Eye (tissue), 1 donor: ENCODE results near the gene DVL2.
A peak's percentile ranks its signal among the peaks of the same experiment; 100 is the strongest.

ENCODE experiments used
- DNase-seq: peaks from one replicate; pipeline ENCODE4 v3.0.0-alpha.2; 2015

DVL2 gene

DNA sequence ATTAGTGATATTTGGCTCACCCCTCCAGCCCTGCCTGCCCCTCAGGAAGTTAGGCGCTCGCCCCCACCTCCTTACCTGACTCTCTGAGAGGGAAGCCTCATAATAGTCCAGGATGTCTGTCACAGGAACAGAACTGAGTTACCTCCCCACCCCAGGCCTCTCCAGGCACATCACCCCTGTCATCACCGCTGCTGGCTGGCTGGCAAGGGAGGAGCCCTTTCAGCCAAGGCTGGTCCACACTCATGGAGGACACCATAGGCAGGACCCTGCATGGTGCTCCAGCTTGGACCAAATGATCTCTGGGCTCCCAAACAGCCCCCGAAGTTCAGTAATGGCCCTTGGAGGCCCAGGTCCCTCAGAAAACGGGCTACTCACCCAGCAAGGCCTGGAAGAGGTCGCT, 16.2 kb downstream of the DVL2 start:
- DNase-seq, result no peak

DNA sequence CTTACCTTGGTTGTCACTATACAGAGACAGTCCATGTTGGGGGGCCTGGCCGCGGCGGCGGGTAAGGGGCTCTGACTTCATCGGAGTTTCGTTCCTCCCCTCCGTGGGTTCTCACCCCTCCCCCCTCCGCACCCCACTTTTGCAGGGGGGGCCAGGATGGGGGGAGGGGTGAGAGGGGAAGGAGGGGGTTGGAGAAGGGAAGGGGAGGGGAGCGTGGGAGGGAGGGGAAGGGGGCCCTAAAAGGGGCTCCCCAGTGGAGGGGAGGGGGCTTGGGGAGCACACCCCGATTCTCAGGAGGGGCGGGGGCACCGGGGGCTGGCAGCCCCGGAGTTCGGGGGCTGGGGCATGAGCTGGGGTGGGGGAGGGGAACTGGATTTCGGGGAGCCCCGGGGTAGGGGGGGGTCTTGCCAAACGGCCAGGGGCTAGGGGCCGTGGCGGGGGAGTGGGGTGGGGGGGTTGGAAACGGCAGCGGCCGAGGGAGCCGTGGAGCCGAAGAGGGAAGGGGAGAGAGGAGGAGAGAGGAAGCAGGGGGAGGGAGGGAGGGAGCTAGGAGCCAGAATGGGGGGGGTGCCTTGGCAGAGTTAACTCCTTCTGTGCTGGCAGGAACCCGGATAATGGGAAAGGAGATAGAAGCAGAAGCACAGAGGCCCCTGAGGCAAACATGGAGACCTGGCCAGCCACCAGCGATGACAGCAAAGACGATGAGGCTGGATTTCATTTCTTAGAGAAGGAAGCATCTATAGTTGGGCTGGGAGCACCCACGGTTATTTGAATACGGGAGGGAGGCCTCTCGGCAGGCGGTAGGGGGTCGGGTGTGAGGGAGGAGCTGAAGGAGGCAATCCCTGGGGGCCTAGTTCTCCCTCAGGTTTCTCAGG, 17.0 kb downstream of the DVL2 start:
- peak; percentile 93 for DNase-seq

DNA sequence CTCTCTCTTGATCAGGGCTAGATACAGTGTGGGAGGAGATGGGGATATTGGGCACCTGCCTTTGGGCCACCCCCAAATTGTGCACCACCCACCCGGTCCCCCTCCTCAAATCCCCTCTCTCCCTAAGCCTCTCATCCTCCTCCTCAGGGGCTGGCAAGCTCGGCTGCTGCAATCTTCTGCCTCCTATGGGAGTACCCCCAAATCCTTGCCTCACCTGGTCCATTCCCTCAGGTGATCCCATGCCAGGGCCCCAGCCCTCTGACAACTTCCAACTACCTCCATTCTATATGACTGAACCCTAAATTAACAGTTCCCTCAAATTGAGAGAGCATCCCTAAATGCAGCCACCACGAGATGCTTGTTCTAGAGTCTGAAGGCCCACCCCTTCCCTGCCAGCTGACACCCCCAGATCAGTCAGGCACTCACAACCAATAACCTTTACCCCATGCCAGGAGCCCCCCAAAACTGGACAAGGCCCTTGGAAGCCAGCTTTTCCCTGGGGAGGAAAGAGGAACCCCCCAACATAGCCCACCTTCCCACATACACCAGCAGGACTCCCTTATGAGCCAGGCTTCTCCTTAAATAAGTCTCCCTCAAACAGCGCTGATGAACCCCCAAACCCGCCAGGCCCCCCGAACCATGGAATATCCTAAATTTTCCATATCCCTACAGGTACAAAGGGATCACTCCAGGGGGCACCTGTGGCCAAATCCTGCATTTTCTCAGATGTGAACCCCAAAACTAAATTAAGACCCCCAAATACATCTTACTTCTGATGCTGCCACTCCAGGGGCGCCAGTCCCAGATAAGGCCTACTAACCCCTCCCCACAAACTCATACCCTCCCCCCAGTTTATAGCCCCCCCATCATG, 17.8 kb downstream of the DVL2 start:
- DNase-seq, result no peak

DNA sequence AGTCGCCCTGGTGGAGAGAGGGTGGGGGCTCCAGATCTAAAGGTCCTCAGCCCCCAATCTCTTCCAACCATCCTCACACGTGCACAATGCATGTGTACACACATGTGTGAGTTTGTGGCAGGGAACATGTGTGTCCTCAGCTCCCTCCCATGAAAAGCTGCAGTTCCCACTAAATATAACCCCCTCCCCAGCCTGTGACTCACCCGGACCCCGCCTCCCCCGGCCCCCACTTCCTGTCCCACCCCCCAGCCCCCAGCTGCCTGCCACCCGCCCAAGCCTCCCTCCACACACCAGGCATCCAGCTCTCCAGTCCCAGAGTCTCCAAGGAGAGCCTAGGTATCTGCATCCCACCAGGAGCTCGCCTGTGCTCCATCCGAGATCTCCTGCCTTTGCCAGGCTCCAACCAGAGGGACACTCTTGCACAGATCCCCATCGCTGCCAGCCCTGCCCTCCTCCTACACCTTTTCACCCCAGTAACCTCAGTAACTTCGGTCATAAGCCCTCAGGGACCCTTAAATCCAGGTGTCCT, 18.6 kb downstream of the DVL2 start:
- DNase-seq, result no peak

DNA sequence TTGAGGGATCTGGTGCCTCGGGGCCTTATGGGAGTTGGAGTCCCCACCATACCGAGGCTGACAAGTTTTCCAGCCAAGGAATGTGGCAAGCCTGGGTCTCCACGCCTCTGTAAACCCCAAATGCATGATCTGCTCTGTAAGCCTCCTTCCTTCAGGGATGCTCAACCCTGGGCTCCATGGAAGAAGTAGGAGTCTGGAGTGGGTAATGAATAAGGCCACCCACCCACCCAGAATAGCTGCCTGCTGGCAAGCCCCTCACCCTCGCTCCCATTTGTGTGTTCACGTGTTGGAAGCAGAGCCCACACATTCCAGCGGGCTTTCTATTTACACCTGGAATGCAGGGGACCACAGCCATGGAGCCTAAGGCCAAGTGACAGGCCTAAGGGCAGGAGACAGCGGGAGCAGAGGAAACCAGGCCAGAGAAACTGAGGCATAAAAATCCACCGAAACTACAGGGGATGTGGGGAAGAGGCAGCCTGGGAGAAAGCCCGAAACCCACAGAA, 19.1 kb downstream of the DVL2 start:
- no peak for DNase-seq

DNA sequence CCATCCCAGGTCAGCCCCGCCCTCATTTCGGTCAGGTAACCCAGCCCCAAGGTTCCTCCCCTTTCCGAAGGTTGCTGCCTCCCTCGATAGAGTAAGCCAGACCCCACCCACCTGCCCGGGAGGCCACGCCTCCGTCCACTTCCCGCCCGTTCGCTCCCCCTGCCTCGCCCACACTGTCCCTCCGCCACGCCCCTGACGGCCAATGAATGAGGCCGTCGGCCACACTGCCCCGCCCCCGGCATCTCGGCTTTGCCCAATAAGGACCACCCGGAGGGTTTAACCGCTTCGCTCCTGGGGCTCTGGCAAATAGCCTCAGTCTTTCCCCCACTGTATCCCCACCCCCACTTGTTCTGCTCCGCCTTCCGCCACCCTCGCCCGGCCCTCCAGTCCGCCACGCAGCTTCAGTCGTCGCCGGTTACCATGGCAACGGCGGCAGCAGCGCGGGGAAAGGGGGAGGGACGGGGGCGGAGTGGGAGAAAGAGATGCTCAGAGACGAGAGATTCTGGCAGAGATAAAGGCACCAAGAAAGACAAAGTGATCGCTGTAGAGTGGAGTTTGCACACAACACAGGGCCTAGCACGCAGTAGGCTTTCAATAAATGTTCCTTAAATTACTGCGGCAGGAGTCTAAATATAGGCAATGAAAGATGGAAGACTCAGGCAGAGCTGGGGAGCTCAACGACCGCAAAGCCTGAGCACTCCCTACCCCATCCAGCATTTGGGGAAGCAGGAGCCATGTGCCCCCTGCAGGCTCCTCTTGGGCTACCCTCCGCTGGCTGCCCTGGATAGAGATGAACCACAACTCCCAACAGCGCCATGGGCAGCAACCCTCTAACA, 19.8 kb downstream of the DVL2 start:
- peak; percentile 100 for DNase-seq

DNA sequence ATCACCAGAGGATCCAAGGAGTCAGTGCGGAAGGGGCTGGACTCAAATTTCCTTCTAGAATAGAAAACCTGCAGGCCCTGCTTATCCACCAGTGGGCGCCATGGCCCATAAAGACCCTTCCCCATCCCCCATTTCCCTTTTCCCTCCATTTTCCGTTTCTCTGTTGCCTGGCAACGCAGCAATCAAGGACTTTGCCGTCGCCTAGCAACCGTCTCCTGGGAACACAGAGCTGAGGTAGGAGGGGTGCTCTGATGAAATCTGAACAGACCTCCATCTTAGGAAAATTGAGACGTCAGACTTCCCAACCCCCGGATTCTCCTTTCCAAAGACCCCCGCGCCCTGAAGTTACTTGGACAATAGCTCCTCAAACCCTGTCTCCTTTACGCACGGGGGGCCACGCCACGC, 20.4 kb downstream of the DVL2 start:
- DNase-seq, result peak; percentile 99

DNA sequence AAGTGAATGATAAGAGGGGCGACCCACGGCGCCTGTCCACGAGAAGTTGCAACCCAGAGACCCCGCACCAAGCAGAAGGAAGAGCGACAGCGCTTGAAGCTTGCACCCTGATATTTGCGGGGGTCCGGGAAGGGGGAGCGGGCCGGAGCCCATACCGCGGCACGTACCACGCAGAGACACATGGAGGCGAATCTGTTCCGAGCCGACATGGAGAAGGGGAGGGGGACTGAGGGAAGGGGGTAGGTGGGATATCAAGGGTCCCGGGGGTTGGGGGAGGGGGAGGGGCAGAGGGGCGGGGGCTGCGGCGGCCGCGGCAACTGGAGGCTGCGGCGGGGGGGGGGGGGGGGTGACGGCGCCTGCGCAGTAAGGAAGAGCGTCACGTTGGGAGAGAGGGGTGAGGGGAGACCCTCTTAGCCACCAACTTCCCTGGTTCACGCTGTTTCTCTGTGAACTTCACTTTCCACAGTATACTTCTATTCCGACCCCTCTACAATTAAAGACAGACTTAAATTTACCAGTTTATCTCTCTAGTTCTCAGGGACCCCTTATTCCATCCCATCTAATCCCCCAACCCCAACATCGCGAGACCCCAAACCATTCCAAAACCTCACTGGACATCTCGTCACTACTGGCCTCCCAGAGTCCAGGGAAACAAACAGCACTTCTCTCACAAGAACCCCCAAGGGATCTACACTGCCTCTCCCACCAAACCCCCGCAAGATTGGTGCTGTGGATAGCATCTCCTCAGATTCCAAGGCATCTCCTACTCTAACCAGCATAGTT, 22.6 kb downstream of the DVL2 start:
- DNase-seq, result peak; percentile 64

DNA sequence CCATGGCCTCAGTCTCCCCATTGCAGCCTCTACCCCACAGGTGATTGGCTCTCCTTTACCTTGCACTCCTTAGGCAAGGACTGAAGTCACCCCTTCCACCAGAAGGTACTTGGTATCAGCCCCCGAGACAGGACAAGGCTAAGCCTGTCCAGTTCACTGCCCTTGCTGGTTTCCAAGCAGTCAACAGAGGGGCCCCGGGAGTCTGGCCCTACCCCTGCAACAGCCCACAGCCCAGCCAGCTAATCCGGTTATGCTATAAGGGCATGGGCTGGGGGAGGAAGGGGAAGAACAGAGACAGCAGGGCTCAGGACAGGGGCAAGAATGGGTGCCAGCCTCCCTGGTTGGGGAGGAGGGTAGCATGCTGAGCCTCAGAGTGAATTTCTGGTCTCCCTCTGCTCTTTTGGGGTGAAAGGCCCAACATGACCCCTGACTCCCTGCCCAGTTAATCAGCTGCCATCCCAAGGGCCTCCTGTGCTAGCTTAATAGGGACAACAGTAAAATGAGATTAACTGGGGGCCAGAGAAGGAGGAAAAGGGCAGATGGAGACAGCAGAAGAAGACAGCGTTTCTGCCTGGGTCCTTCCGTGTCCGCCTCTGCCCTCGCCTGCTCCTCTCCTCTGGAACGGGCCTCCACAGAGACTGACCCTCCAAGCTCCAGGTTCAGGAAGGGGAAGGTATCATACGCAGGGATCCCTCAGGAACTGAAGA, 25.4 kb downstream of the DVL2 start:
- peak; percentile 36 for DNase-seq

DNA sequence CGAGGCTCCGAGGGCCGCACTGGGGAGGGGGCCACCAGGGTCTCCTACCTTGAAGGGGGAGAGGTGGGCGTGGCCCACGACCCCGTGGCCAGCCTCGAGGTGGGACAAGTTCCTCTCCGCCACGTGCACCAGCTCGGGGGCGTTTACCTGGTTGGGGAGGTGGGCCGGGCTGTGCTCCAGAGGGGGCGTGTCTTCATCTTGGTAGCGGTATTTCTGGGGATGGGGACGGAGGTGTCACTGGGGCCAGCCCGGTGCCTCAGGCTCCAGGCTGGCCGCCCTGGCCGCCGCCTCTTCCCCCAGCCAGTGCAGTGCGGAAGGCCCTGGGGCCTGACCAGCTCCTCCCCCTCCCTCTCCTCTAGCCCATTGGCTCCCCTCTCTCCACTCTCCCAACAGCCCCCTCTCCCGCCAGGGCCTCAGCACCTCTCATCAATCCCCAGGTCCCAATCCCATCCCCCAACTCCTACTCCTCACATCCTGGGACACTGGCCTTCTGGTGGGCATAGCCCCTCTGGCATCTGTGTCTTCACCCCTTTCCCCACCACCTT, 26.2 kb downstream of the DVL2 start:
- peak; percentile 63 for DNase-seq

DNA sequence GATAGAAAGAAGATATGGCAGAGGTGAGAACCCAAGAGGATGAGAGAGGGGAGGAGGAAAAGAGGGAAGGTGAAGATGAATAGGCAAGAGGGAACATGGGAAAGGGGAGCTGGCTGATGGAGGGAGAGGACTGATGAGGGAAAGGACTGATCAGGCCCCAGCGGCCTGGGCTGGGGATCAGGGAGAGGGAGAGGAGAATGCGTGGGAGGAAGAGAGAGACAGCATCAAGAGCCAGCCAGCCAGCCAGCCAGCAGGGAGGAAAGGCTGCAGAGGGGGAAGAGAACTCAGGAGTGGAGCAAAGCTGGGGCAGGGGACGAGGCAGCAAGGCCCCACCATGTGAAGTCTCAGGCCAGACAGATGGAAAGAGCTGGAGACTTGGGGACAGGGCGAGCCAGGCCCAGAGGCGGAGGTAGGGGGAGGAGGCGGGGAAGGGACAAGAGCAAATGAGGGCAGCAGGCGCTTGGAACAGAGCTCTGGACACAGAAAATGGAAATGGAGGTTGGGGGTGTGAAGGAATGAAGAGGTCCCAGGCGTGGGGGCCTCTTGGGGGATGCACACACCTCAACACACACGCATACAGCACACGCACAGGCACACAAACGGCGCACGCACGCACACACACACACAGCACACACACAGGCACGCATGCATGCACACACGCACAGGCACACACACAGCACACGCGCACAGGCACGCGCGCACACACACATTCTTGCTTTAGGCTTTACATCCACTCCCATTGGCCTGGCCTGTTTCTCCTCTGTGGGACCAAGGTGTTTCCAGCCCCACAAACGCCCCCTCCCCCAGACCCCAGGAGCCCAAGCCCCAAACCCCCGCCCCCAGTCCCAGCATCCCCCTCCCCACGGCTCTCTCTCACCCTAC, 27.0 kb downstream of the DVL2 start:
- no peak for DNase-seq

DNA sequence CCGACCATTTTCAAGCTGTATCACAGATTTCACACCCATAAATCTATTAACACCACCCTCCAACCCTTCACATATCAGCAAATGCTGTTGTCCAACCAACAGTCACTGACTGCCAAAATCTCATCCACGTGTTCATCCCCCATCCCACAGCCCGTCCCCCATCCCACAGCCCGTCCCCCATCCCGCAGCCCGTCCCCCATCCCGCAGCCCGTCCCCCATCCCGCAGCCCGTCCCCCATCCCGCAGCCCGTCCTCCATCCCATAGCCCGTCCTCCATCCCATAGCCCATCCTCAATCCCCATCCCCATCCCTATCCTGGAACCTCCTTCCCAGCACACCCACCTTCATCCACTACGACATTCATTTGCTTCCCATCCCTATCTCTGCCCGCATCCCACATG, 28.8 kb downstream of the DVL2 start:
- no peak for DNase-seq

DNA sequence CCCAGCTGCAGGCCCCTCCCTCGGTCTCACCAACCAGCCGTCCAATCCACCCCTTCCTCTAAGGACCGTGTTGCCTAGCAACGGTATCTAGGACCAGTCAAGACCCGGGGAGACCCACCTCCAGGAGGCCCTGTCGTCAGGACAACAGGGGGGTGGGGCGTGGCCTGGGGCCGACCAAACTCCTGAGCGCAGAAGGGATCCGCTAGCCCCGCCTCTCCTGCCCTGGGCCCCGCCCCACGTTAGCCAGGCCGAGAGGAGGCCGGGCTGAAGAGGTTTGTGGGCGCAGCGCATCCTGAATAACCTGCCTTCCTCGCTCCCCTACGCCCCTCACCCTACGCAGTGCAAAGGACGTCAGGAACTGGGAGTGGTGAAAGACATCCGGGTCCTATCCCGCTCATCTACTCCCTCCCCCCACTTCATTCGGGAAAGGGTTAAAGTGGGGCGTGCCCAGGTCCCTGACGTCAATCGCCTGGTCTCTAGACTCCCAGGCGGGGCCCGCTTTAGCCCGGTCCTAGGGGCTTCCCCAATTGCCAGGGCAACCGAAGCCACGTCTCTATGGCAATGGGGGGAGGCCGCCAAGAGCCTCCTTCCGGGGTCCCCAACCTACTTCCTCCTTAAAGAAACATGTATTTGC, 29.4 kb downstream of the DVL2 start:
- DNase-seq, result peak; percentile 98

DNA sequence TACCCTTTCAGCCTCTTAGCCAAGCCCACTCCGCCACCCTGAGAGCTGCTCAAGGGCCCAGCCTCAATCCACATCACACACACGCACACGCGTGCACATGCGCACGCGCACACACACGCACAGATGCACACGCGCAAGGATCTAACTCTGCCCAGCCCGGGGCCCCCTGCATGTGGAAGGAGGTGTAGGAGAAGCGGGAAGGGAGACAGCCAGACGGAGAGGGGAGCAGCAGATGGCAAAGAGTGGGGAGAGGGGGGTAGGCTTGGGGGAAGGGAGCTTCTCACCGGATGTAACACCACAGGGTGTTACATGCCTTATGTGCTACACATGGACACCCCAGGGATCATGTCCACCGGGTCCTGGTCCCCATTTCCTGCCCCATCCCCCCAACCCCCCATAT, 30.0 kb downstream of the DVL2 start:
- DNase-seq, result peak; percentile 79

DNA sequence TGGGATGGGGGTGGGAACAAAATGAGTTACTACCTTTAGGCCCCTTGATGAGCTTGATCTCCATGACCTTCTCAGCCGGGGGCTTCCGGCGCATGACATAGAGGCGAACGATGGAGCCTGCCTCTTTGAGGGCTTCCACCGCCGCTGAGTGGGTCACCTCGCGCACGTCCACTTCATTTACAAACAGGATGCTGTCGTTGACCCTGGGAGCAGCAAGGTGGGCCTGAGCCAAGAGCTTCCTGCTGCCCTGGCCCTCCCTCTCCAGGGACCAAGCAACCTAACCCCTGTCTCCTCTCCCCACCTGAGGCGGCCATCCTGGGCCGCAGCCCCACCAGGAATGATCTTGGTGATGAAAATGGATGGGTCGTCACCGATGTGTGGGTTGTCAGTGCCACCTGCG, 30.9 kb downstream of the DVL2 start:
- DNase-seq, result no peak

DNA sequence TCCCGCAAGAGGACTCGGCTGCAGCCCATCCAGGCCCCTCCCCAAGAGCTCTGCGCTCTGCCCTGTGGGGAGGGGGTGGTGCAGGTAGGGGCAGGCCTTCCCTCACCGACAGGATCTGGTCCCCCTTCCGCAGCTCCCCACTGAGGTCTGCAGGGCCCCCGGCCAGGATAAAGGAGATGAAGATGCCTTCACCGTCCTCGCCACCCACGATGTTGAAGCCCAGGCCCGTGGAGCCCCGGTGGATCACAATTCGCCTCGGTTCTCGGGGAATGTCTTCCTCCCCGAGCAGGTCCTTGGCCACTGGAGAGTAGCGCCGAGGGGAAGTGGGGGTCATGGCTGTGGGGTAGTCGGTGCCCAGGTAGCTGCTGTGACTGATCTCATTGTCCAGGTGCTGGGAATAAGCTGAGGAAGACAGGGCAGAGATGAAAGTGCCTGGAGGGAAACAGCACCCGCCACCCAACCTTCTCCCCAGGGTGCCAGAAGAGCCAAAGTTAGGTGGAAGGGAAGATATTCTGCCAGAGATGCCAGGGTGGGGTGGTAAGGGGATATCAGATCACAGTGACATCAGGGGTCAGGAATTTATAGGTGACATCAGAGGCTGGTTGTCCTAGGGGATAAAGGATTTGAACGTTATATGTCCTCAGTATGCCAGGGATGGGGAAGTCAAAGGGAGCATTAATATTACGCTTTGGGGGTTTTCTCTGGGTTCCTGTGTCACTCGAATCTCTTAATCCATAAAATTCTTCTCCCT, 37.5 kb downstream of the DVL2 start:
- no peak for DNase-seq

DNA sequence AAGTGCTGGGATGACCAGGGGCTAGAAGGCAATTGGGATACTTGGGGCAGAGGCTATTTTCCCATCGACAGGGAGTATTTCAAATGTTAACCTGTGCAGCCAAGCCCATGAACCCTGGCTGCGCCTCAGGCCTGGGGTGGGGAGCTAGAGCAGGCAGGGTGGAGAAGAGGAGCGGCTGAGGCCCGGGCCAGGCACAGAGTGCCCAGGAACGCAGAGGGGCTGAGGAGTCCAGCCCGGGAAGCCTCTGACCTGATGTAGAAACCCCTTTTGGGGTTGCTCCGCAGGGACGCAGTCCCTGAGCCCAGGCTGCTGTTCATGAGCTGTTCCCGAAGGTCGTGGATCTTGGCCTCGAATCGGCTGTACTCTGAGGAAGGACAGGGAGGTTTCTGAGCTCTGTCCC, 38.3 kb downstream of the DVL2 start:
- no peak for DNase-seq

DNA sequence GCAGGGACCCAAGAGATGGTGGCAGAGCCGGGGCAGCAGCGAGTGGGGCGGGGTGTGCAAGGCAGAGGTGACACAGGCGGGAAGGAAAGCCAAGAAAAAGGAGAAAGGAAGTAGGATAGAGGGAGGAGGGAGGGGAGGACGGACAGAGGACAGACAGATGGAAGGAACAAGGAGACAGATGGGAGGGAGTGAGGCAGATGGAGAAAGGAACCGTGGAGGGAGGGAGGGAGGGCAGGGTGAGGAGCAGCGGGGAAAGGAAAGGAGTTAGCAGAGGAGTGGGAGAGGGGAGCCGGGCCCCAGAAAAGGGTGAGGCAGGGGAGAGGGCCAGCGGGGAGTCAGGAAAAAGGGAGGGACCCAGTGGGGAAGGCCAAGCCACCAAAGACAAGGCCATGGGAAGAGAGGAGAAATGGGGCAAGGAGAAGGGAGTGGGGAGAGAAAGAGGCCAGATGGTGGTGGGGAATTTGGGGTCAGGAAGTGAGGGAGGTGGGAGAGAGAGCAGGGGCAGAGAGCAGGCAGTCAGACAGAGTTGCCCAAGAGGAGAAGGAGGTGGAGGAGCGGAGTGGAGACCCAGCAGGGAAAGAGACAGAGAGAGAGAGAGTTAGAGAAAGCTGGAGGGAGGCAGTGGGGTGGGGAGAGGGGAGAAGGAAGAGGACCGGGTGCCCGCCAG, 41.9 kb downstream of the DVL2 start:
- peak; percentile 58 for DNase-seq
